Esophagus squamous epithelium (tissue), 4 donors: ENCODE data around the gene TBR1.

ENCODE experiments used
- CTCF ChIP-seq, 6 experiments: fragments of 450-650 bp in 4 of 6; fragments of 200-600 bp in 2 of 6; sonication (generic) in 2 of 6; IDR thresholded peaks; one replicate each; pipeline ENCODE4 v1.5.1; 2016 to 2019; ENCODE audit warnings: antibody characterized with exemption in 6 of 6, mild to moderate bottlenecking in 4 of 6, moderate library complexity in 4 of 6
- POLR2A ChIP-seq, 4 donors: fragments of 450-650 bp; IDR thresholded peaks; one replicate each; pipeline ENCODE4 v1.6.1; 2017; ENCODE audit warnings: antibody characterized with exemption in 4 of 4, mild to moderate bottlenecking in 4 of 4, moderate library complexity in 3 of 4

- TF ChIP-seq CTCF (IDR thresholded peaks at IDR 0.05) (no peak), POLR2A (IDR thresholded peaks at IDR 0.05) (no peak)
Measured at GRCh38 chr2:161371869-161372268, 44.2 kb upstream of the TBR1 start.
